Neural progenitor cell (in vitro differentiated cells): ENCODE measurements around the gene ZNF616. TPM values are rescaled to one million over a fixed set of nuclear protein-coding genes. Genes with fewer than 3 reads are reported as not detected.

Experiments used
- DNase-seq: peaks from one replicate; pipeline ENCODE4 v3.0.0-alpha.2; 2016; ENCODE audit warnings: low spot score
- H2AFZ ChIP-seq: fragments of 200-600 bp; sonication (generic); replicated peaks from 2 replicates; pipeline ENCODE4 v1.6.1; 2016; ENCODE audit warnings: antibody characterized with exemption
- H3F3A ChIP-seq: fragments of 200-600 bp; sonication (generic); 2 replicates; pipeline ENCODE4 v1.6.1; 2016; ENCODE audit warnings: antibody characterized with exemption, low read depth
- H3K27ac ChIP-seq: fragments of 200-600 bp; sonication (generic); 2 replicates; pipeline ENCODE4 v1.5.1; 2016; ENCODE audit warnings: mild to moderate bottlenecking
- H3K27me3 ChIP-seq: fragments of 200-600 bp; sonication (generic); 2 replicates; pipeline ENCODE4 v1.6.1; 2016; ENCODE audit warnings: mild to moderate bottlenecking, moderate library complexity
- H3K36me3 ChIP-seq: fragments of 200-600 bp; sonication (generic); 2 replicates; pipeline ENCODE4 v1.5.1; 2016
- H3K4me1 ChIP-seq: fragments of 200-600 bp; sonication (generic); 2 replicates; pipeline ENCODE4 v1.6.1; 2016; ENCODE audit warnings: mixed run types
- H3K4me2 ChIP-seq: fragments of 200-600 bp; sonication (generic); 2 replicates; pipeline ENCODE4 v1.6.1; 2016
- H3K4me3 ChIP-seq: fragments of 200-600 bp; sonication (generic); 2 replicates; pipeline ENCODE4 v1.5.1; 2016
- H3K79me2 ChIP-seq: fragments of 200-600 bp; sonication (generic); 2 replicates; pipeline ENCODE4 v1.6.1; 2016; ENCODE audit warnings: low read depth
- H3K9ac ChIP-seq: fragments of 200-600 bp; sonication (generic); 2 replicates; pipeline ENCODE4 v1.6.1; 2016
- H3K9me3 ChIP-seq: fragments of 200-600 bp; sonication (generic); 2 replicates; pipeline ENCODE4 v1.5.1; 2016; ENCODE audit warnings: low read depth
- H4K20me1 ChIP-seq: fragments of 200-600 bp; sonication (generic); 2 replicates; pipeline ENCODE4 v1.6.1; 2016; ENCODE audit warnings: low read depth
- H3K27ac Mint-ChIP-seq: 3 replicates; pipeline ENCODE4 v1.8.0; 2021; ENCODE audit warnings: mixed read lengths
- H3K27me3 Mint-ChIP-seq: 2 replicates; pipeline ENCODE4 v1.8.0; 2022; ENCODE audit warnings: low read depth, mild to moderate bottlenecking, inconsistent platforms, moderate library complexity, mixed read lengths; ENCODE audit not compliant: insufficient read depth
- H3K36me3 Mint-ChIP-seq: 3 replicates; pipeline ENCODE4 v1.8.0; 2021; ENCODE audit warnings: mixed read lengths
- H3K4me1 Mint-ChIP-seq: 3 replicates; pipeline ENCODE4 v1.8.0; 2021; ENCODE audit warnings: mixed read lengths
- H3K4me3 Mint-ChIP-seq: 3 replicates; pipeline ENCODE4 v1.8.0; 2021; ENCODE audit warnings: mild to moderate bottlenecking, moderate library complexity, mixed read lengths
- H3K9me3 Mint-ChIP-seq: 3 replicates; pipeline ENCODE4 v1.8.0; 2020; ENCODE audit warnings: mixed read lengths
- EZH2 ChIP-seq: fragments of 200-600 bp; sonication (generic); IDR thresholded peaks from 2 replicates; pipeline ENCODE4 v1.6.1; 2017; ENCODE audit warnings: antibody characterized with exemption, mild to moderate bottlenecking, moderate library complexity
- EZH2phosphoT487 ChIP-seq: fragments of 200-600 bp; sonication (generic); IDR thresholded peaks from 2 replicates; pipeline ENCODE4 v1.6.1; 2017; ENCODE audit warnings: antibody characterized with exemption
- total RNA-seq: library from RNA; depleted of rRNA; stranded (reverse); fragments of >200 nt; gene quantifications from 2 replicates; pipeline ENCODE4 v1.2.3, GENCODE V29; 2015; ENCODE audit warnings: low replicate concordance
- TF ChIP-seq, protein P1 (sequence below): fragments of 200-600 bp; sonication (generic); IDR thresholded peaks from 2 replicates; pipeline ENCODE4 v1.5.1; 2017; ENCODE audit warnings: antibody characterized with exemption, mild to moderate bottlenecking

The ZNF616 gene
- total RNA-seq, 1 donor from 2014 or later: 38.4 TPM

DNA sequence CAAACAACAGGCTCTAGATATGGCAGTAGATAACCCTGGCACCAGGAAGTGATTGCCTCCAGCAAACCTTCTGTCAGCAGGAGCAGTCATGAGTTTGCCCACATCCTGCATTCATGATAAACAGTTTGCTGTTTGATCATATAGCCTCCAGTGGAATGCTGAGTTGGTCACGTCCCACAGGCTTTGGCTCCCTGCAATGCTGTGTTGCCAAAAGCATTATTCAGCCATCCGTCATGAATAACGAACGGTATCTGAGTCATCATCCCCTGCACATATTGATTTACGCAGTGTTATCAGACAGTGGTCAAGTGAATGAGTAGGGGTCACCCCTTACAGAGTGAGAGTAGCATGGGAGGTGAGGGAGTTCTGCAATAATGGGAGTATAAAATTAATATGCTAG, 69.2 kb downstream of the ZNF616 start:
- peaks cover 81% of the 10 kb centered on the region for H3K9me3 Mint-ChIP-seq
- H3K27me3 ChIP-seq: no peaks in the 10 kb centered on the region
- no peaks in the 10 kb centered on the region for H3K4me1 Mint-ChIP-seq
- no peak overlapping the region for H3K4me2 ChIP-seq
- H3K4me3 ChIP-seq: no peak overlapping the region
- TF ChIP-seq, protein P1, sequence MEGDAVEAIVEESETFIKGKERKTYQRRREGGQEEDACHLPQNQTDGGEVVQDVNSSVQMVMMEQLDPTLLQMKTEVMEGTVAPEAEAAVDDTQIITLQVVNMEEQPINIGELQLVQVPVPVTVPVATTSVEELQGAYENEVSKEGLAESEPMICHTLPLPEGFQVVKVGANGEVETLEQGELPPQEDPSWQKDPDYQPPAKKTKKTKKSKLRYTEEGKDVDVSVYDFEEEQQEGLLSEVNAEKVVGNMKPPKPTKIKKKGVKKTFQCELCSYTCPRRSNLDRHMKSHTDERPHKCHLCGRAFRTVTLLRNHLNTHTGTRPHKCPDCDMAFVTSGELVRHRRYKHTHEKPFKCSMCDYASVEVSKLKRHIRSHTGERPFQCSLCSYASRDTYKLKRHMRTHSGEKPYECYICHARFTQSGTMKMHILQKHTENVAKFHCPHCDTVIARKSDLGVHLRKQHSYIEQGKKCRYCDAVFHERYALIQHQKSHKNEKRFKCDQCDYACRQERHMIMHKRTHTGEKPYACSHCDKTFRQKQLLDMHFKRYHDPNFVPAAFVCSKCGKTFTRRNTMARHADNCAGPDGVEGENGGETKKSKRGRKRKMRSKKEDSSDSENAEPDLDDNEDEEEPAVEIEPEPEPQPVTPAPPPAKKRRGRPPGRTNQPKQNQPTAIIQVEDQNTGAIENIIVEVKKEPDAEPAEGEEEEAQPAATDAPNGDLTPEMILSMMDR: no peak
- no peak for TF ChIP-seq EZH2
- TF ChIP-seq EZH2phosphoT487: no peak
- no peak overlapping the region for H3K9ac ChIP-seq
- peaks cover 72% of the 10 kb centered on the region for H3K36me3 Mint-ChIP-seq
- H3K4me1 ChIP-seq: no peaks in the 10 kb centered on the region
- no peak overlapping the region for H3K4me3 Mint-ChIP-seq
- H3K9me3 ChIP-seq: peaks cover 42% of the 10 kb centered on the region
- no peaks in the 10 kb centered on the region for H4K20me1 ChIP-seq
- no peak for DNase-seq
- H3K36me3 ChIP-seq: peaks cover 47% of the 10 kb centered on the region
- H3K79me2 ChIP-seq: no peaks in the 10 kb centered on the region
- no peaks in the 10 kb centered on the region for H3F3A ChIP-seq
- no peaks in the 10 kb centered on the region for H3K27me3 Mint-ChIP-seq
- no peak overlapping the region for H3K27ac ChIP-seq
- H2AFZ ChIP-seq: no peak overlapping the region
- H3K27ac Mint-ChIP-seq: no peak overlapping the region

DNA sequence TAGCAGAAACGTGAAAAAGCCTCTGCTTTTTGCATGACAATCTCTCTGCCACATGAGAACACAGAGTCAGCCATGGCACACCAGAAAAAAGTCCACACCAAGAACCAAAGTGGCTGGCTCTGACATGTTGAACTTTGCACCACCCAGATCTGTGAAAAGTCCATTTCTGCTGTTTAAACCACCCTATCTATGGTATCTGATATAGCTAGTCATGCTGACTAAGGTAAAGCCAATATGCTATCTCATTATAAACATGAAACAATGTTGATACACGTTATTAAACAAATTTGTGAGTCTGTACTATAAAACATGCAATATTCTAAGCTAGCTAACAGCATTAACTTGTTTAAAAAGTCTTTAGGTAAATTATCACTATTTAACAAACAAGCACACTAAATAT, 70.1 kb downstream of the ZNF616 start:
- Mint-ChIP-seq H3K36me3 (peaks cover 71% of the 10 kb centered on the region), H3K27me3 (no peaks in the 10 kb centered on the region), H3K4me1 (no peaks in the 10 kb centered on the region), H3K9me3 (peaks cover 81% of the 10 kb centered on the region), H3K4me3 (no peak overlapping the region), H3K27ac (no peak overlapping the region)
- Histone ChIP-seq H3K36me3 (peaks cover 48% of the 10 kb centered on the region), H3K4me3 (no peak overlapping the region), H3K27me3 (no peaks in the 10 kb centered on the region), H3K27ac (no peak overlapping the region), H4K20me1 (no peaks in the 10 kb centered on the region), H3F3A (no peaks in the 10 kb centered on the region), H3K9ac (no peak overlapping the region), H3K9me3 (peaks cover 42% of the 10 kb centered on the region), H2AFZ (no peak overlapping the region), H3K79me2 (no peaks in the 10 kb centered on the region), H3K4me2 (no peak overlapping the region), H3K4me1 (no peaks in the 10 kb centered on the region)
- DNase-seq: no peak
- TF ChIP-seq, protein P1: no peak
- TF ChIP-seq EZH2 (no peak), EZH2phosphoT487 (no peak)

DNA sequence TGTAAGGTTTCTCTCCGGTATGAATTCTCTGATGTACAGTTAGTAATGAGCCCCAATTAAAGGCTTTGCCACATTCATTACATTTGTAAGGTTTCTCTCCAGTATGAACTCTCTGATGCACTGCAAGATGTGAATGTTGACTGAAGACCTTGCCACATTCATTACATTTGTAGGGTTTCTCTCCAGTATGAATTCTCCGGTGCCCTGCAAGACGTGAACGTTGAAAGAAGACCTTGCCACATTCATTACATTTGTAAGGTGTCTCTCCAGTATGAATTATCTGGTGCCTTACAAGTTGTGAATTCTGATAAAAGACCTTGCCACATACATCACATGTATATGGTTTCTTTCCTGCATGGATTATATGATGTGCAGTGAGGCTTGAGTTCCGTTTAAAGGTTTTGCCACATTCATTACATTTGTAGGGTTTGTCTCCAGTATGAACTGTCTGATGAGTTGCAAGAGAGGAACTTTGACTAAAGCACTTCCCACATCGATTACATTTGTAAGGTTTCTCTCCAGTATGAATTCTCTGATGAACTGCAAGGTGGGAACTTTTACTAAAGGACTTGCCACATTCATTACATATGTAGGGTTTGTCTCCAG, 73.4 kb downstream of the ZNF616 start:
- Histone ChIP-seq H3K36me3 (peaks cover 33% of the 10 kb centered on the region), H3K4me1 (no peaks in the 10 kb centered on the region), H3K4me3 (no peak overlapping the region), H3K4me2 (no peak overlapping the region), H4K20me1 (no peaks in the 10 kb centered on the region), H2AFZ (no peak overlapping the region), H3K9ac (no peak overlapping the region), H3K27ac (no peak overlapping the region), H3K27me3 (no peaks in the 10 kb centered on the region), H3K9me3 (peaks cover 30% of the 10 kb centered on the region), H3K79me2 (no peaks in the 10 kb centered on the region), H3F3A (no peaks in the 10 kb centered on the region)
- no peak for TF ChIP-seq EZH2phosphoT487
- no peak for TF ChIP-seq EZH2
- TF ChIP-seq, protein P1: no peak
- H3K4me1 Mint-ChIP-seq: no peaks in the 10 kb centered on the region
- H3K27ac Mint-ChIP-seq: no peak overlapping the region
- H3K9me3 Mint-ChIP-seq: peaks cover 82% of the 10 kb centered on the region
- peaks cover 62% of the 10 kb centered on the region for H3K36me3 Mint-ChIP-seq
- H3K4me3 Mint-ChIP-seq: no peak overlapping the region
- peaks cover 2% of the 10 kb centered on the region for H3K27me3 Mint-ChIP-seq
- DNase-seq: no peak
